Kasumi-1 (cell line): ENCODE data around the gene VCY.
"Not testable (repeated sequence)": the region's sequence is repeated elsewhere in the genome, so short reads cannot be mapped to it uniquely, and the experiment has no call there.

Experiments
- DNase-seq, 2 experiments: peaks; one replicate each; lab custom pipeline; 2025; lab: John Stamatoyannopoulos, UW

The VCY gene

DNA sequence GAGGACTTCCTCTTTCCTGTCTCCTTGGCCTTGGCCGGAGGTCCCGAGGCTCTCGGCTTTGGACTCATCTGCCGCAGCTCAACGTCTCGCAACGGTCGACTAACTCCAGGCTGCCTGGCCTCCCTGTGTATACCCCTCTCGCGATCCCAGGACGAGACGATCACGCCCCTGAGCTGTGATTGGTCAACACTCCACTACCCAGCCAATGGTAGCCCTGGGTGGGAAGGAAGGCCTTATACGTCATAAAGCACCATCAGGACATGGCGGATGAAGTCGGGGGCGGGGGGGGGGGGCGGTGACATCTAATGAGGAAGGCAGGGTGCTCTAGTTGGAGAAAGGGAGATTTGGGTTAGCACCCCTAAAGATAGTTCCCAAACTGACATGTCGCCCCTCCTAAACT lies at the start of gene VCY:
TSS of gene VCY (minus strand) at position 101 of the 400 bp plus-strand sequence. CDS start at position 68, 33 bp downstream.
- not testable (repeated sequence) for DNase-seq

DNA sequence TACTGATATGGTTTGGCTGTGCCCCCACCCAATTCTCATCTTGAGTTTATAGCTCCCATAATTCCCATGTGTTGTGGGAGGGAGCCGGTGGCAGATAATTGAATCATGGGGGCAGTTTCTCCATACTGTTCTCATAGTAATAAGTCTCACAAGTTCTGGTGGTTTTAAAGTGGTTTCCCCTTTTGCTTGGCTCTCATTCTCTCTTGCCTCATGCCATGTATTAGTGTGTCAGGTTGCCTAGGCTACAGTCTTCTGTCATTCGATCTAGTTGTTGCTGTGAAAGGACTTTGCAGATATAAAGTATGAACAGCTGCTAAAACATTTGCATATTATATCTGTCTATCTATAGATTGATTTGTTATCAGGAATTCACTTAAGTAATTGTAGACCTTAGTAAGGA lies 44.1 kb upstream of the VCY start:
- DNase-seq = not testable (repeated sequence)

DNA sequence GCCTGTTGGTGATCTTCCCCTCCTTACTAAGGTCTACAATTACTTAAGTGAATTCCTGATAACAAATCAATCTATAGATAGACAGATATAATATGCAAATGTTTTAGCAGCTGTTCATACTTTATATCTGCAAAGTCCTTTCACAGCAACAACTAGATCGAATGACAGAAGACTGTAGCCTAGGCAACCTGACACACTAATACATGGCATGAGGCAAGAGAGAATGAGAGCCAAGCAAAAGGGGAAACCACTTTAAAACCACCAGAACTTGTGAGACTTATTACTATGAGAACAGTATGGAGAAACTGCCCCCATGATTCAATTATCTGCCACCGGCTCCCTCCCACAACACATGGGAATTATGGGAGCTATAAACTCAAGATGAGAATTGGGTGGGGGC lies 25.6 kb upstream of the VCY start:
- not testable (repeated sequence) for DNase-seq

DNA sequence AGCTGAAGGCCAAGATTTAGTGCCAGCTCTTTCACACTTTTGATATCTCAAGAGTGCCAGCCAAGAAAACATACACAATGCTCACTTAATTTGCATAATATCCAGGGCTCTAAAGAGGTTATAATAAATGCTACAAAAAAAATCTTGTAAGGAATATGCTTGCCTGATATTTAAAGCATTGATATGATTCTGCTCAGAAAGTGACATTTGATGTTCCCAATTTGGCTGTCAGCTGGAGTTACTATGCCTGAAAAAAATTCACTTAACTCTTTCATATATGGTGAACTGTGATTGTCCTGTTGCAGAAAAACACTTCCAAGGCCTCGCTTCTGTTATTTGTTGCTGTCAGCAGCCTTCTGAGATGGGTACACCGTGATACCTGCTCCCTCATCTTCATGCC lies 43.9 kb downstream of the VCY start:
- DNase-seq = not testable (repeated sequence)
